Measurements from ENCODE around the gene KLHDC7B.
A peak's percentile ranks its signal among the peaks of the same experiment; 100 is the strongest.

The KLHDC7B gene

GRCh38 chr22:50506611-50507420 is 38.9 kb upstream of the KLHDC7B start:
- Histone ChIP-seq H4K20me1 (ENCODE audit: insufficient read depth, low read length) (0 out of 2 replicates have a peak, but pooled peaks cover 4% of the 10 kb centered on the region), H3K4me2 (ENCODE audit: low read length) (peak overlapping the region; percentile 93), H2AFZ (ENCODE audit: low read depth, low read length) (peak overlapping the region; percentile 83; the same call in 1 of the 2 replicates), H3K4me1 (ENCODE audit: low read length) (peaks cover 15% of the 10 kb centered on the region), H3K9me3 (ENCODE audit: insufficient read depth, low read length) (no peaks in the 10 kb centered on the region), H3K4me3 (ENCODE audit: low read length) (peak overlapping the region; percentile 100), H3K27me3 (ENCODE audit: low read depth, low read length) (no peaks in the 10 kb centered on the region), H3K27ac (ENCODE audit: low read length) (peak overlapping the region; percentile 76), H3K79me2 (ENCODE audit: low read length) (peaks cover 32% of the 10 kb centered on the region), H3K9ac (ENCODE audit: low read length) (peak overlapping the region; percentile 99), H3K36me3 (replicated peaks; ENCODE audit: low read depth, low read length) (no peaks in the 10 kb centered on the region)
- TF ChIP-seq EZH2phosphoT487 (IDR thresholded peaks at IDR 0.05; ENCODE audit: low read depth) (no peak), CTCF (IDR thresholded peaks at IDR 0.05; ENCODE audit: low read depth, low read length) (no peak)

- Histone ChIP-seq H4K20me1 (ENCODE audit: insufficient read depth, low read length) (0 out of 2 replicates have a peak, but pooled peaks cover 4% of the 10 kb centered on the region), H3K79me2 (ENCODE audit: low read length) (peaks cover 37% of the 10 kb centered on the region), H3K9ac (ENCODE audit: low read length) (peak within 1 kb of the TSS; percentile 99), H3K4me2 (ENCODE audit: low read length) (peak within 1 kb of the TSS; percentile 95), H3K4me1 (ENCODE audit: low read length) (peaks cover 15% of the 10 kb centered on the region), H3K27ac (ENCODE audit: low read length) (peak within 1 kb of the TSS; percentile 76), H3K9me3 (ENCODE audit: insufficient read depth, low read length) (no peaks in the 10 kb centered on the region), H3K36me3 (replicated peaks; ENCODE audit: low read depth, low read length) (no peaks in the 10 kb centered on the region), H2AFZ (ENCODE audit: low read depth, low read length) (peak within 1 kb of the TSS; percentile 83; the same call in 1 of the 2 replicates), H3K27me3 (ENCODE audit: low read depth, low read length) (no peaks in the 10 kb centered on the region), H3K4me3 (ENCODE audit: low read length) (peak within 1 kb of the TSS; percentile 100)
- TF ChIP-seq CTCF (IDR thresholded peaks at IDR 0.05; ENCODE audit: low read depth, low read length) (no peak), EZH2phosphoT487 (IDR thresholded peaks at IDR 0.05; ENCODE audit: low read depth) (no peak)
Observed at GRCh38 chr22:50507421-50507990, 38.2 kb upstream of the KLHDC7B start, which contains the start of gene LMF2. Gene LMF2, minus strand, starts transcription at chr22:50507702. Its CDS starts 27 bp downstream, at chr22:50507675.

GRCh38 chr22:50507991-50508884 is 37.5 kb upstream of the KLHDC7B start, which contains the start of gene NCAPH2:
Gene NCAPH2, plus strand, starts transcription at chr22:50508224. Its CDS starts 114 bp downstream, at chr22:50508338.
- Histone ChIP-seq H3K9ac (ENCODE audit: low read length) (peak within 1 kb of the TSS; percentile 99), H3K27ac (ENCODE audit: low read length) (peak within 1 kb of the TSS; percentile 76), H3K4me2 (ENCODE audit: low read length) (peak within 1 kb of the TSS; percentile 95), H3K4me3 (ENCODE audit: low read length) (peak within 1 kb of the TSS; percentile 100), H3K79me2 (ENCODE audit: low read length) (peaks cover 44% of the 10 kb centered on the region), H3K27me3 (ENCODE audit: low read depth, low read length) (no peaks in the 10 kb centered on the region), H3K9me3 (ENCODE audit: insufficient read depth, low read length) (no peaks in the 10 kb centered on the region), H2AFZ (ENCODE audit: low read depth, low read length) (peak within 1 kb of the TSS; percentile 83; the same call in 1 of the 2 replicates), H3K4me1 (ENCODE audit: low read length) (peaks cover 15% of the 10 kb centered on the region), H4K20me1 (ENCODE audit: insufficient read depth, low read length) (0 out of 2 replicates have a peak, but pooled peaks cover 4% of the 10 kb centered on the region), H3K36me3 (replicated peaks; ENCODE audit: low read depth, low read length) (no peaks in the 10 kb centered on the region)
- TF ChIP-seq CTCF (IDR thresholded peaks at IDR 0.05; ENCODE audit: low read depth, low read length) (no peak), EZH2phosphoT487 (IDR thresholded peaks at IDR 0.05; ENCODE audit: low read depth) (no peak)

Data from OCI-LY3 (cell line).